Measurements from ENCODE around the gene ERFE.

Gene ERFE

GRCh38 chr2:238126775-238127164 is 32.0 kb upstream of the ERFE start:
- no peak for DNase-seq (ENCODE audit: low read depth)

- DNase-seq (ENCODE audit: low read depth), result peak; percentile 75
Observed at GRCh38 chr2:238127165-238128060, 31.4 kb upstream of the ERFE start.

GRCh38 chr2:238128061-238128440 is 30.7 kb upstream of the ERFE start:
- DNase-seq (ENCODE audit: low read depth), result no peak

- DNase-seq (ENCODE audit: low read depth), result no peak
Observed at GRCh38 chr2:238128534-238129001, 30.2 kb upstream of the ERFE start.

- DNase-seq (ENCODE audit: low read depth), result no peak
Observed at GRCh38 chr2:238129166-238130010, 29.4 kb upstream of the ERFE start.

- DNase-seq (ENCODE audit: low read depth), result no peak
Observed at GRCh38 chr2:238130111-238130695, 28.6 kb upstream of the ERFE start.

- DNase-seq (ENCODE audit: low read depth), result no peak
Observed at GRCh38 chr2:238130696-238131628, 27.8 kb upstream of the ERFE start.

GRCh38 chr2:238131761-238132462 is 26.9 kb upstream of the ERFE start:
- no peak for DNase-seq (ENCODE audit: low read depth)

- DNase-seq (ENCODE audit: low read depth), result no peak
Observed at GRCh38 chr2:238132463-238133450, 26.0 kb upstream of the ERFE start.

GRCh38 chr2:238133499-238134392 is 25.0 kb upstream of the ERFE start:
- no peak for DNase-seq (ENCODE audit: low read depth)

- no peak for DNase-seq (ENCODE audit: low read depth)
Observed at GRCh38 chr2:238134393-238134785, 24.4 kb upstream of the ERFE start.

GRCh38 chr2:238135601-238136150 is 23.1 kb upstream of the ERFE start:
- DNase-seq (ENCODE audit: low read depth), result no peak

- peak; percentile 85 for DNase-seq (ENCODE audit: low read depth)
Observed at GRCh38 chr2:238136820-238137537, 21.8 kb upstream of the ERFE start.

GRCh38 chr2:238137885-238138284 is 20.9 kb upstream of the ERFE start:
- DNase-seq (ENCODE audit: low read depth), result no peak

GRCh38 chr2:238138331-238139195 is 20.2 kb upstream of the ERFE start, which contains the start of gene KLHL30:
Gene KLHL30 (plus strand): TSS chr2:238138668. CDS start chr2:238140755, 2,087 bp downstream.
- DNase-seq (ENCODE audit: low read depth), result no peak

Measured in fibroblast of gingiva (primary cell).